Skeletal muscle tissue (tissue), 4 donors: Measurements from ENCODE around the gene DPYD. TPM values are rescaled to one million over a fixed set of nuclear protein-coding genes. Genes with fewer than 3 reads are reported as not detected.

ENCODE experiments used
- H3K27ac ChIP-seq: one replicate; pipeline ENCODE4 v1.7.0; 2013; ENCODE audit warnings: mild to moderate bottlenecking, low read depth, low read length, inconsistent platforms
- H3K27me3 ChIP-seq, 3 donors: one replicate each; pipeline ENCODE4 v1.7.0; 2013; ENCODE audit warnings: low read length in 3 of 3; ENCODE audit not compliant: control insufficient read depth in 3 of 3, insufficient read depth in 3 of 3
- H3K36me3 ChIP-seq, 3 donors: one replicate each; pipeline ENCODE4 v1.7.0; 2013; ENCODE audit warnings: low read length in 3 of 3; ENCODE audit not compliant: control insufficient read depth in 3 of 3, insufficient read depth in 3 of 3
- H3K4me1 ChIP-seq, 3 donors: one replicate each; pipeline ENCODE4 v1.7.0; 2013; ENCODE audit warnings: low read length in 3 of 3, mild to moderate bottlenecking in 3 of 3; ENCODE audit not compliant: control insufficient read depth in 3 of 3, insufficient read depth in 3 of 3
- H3K4me3 ChIP-seq, 3 donors: one replicate each; pipeline ENCODE4 v1.7.0; 2013; ENCODE audit warnings: low read length in 3 of 3
- H3K9ac ChIP-seq, 3 donors: one replicate each; pipeline ENCODE4 v1.7.0; 2013; ENCODE audit warnings: low read length in 3 of 3, mild to moderate bottlenecking in 3 of 3, moderate library complexity in 2 of 3, low read depth in 1 of 3
- H3K9me3 ChIP-seq, 3 donors: one replicate each; pipeline ENCODE4 v1.7.0; 2013; ENCODE audit warnings: low read length in 3 of 3; ENCODE audit not compliant: control insufficient read depth in 3 of 3
- total RNA-seq: library from RNA; depleted of rRNA; stranded (reverse); fragments of >200 nt; gene quantifications from one replicate; pipeline ENCODE4 v1.2.3, GENCODE V29; 2014
- donor health status: Osteomylitis.

The DPYD gene
- total RNA-seq, 1 donor from 2014 or later, result 18.8 TPM

DNA sequence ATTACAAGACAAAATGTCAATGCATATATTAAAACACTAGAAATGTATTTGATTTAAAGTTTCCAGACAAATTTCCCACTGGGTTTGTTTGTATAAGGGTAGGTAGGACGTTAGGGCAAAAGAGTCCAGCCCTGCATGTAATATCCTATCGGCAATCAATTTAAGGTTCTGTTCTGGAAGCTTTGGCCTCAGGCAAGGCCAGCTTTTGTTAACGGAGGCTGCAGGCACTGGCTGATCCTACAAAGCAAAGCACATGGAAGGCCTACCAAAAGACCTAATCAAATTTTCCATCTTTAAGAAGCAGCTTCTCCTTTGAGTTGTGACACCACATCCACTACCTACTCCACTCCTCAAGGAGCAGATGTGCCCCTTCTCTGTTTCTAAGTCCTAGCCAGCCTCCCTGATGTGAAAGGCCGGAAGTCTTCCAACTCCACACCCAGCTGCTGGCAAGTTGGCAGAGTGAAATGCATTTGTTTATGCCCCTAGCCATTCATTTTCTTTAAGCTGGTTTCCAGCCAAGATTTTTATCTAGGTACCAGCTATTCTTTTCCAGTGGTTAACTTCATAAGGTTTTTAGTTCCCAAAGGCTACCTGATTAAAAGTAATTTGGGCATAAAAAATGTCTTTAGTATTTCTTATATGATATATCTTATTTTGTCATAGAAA is 746.7 kb downstream of the DPYD start:
- no peaks in the 10 kb centered on the region for H3K4me1 ChIP-seq
- H3K27me3 ChIP-seq, result no peaks in the 10 kb centered on the region
- H3K36me3 ChIP-seq, result no peaks in the 10 kb centered on the region
- H3K4me3 ChIP-seq, result no peak overlapping the region
- H3K27ac ChIP-seq, result no peak overlapping the region
- no peak overlapping the region for H3K9ac ChIP-seq
- H3K9me3 ChIP-seq, result no peaks in the 10 kb centered on the region

DNA sequence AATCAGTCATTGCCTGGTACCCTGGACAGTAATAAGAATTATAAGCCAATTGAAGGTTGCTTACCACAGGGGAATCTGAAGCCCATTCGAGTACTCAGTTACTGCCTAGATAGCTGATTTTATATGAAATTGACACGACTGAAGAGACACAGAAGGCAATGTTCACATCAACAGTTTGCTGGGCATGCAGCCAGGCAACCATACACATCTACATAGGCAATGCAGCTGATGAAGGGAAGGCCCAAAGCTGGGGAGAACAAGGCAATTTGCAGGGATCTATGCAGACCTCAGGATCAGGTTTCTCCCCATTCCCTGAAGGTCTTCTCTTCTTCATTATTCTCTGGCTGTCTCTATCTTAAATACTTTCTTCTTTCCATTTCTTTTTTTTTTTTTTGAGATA is 750.5 kb downstream of the DPYD start:
- no peak overlapping the region for H3K9ac ChIP-seq
- no peak overlapping the region for H3K4me3 ChIP-seq
- no peaks in the 10 kb centered on the region for H3K9me3 ChIP-seq
- no peaks in the 10 kb centered on the region for H3K27me3 ChIP-seq
- H3K27ac ChIP-seq, result no peak overlapping the region
- H3K4me1 ChIP-seq, result no peaks in the 10 kb centered on the region
- H3K36me3 ChIP-seq, result no peaks in the 10 kb centered on the region

GRCh38 chr1:97168056-97168455 is 752.8 kb downstream of the DPYD start:
- Histone ChIP-seq H3K27ac (no peak overlapping the region), H3K9me3 (peaks cover 0 to 4% (median 0%) of the 10 kb centered on the region in 3 donors), H3K27me3 (no peaks in the 10 kb centered on the region), H3K4me3 (no peak overlapping the region), H3K9ac (no peak overlapping the region), H3K36me3 (peaks cover 0 to 3% (median 0%) of the 10 kb centered on the region in 3 donors), H3K4me1 (no peaks in the 10 kb centered on the region)

GRCh38 chr1:97167246-97167645 is 753.6 kb downstream of the DPYD start:
- Histone ChIP-seq H3K27ac (no peak overlapping the region), H3K4me1 (no peaks in the 10 kb centered on the region), H3K36me3 (peaks cover 0 to 3% (median 0%) of the 10 kb centered on the region in 3 donors), H3K27me3 (no peaks in the 10 kb centered on the region), H3K4me3 (no peak overlapping the region), H3K9ac (no peak overlapping the region), H3K9me3 (peaks cover 0 to 4% (median 0%) of the 10 kb centered on the region in 3 donors)

- H3K27me3 ChIP-seq, result no peaks in the 10 kb centered on the region
- peaks cover 0 to 4% (median 0%) of the 10 kb centered on the region in 3 donors for H3K9me3 ChIP-seq
- H3K9ac ChIP-seq, result no peak overlapping the region
- no peak overlapping the region for H3K4me3 ChIP-seq
- no peaks in the 10 kb centered on the region for H3K4me1 ChIP-seq
- H3K27ac ChIP-seq, result no peak overlapping the region
- H3K36me3 ChIP-seq, result peaks cover 0 to 3% (median 0%) of the 10 kb centered on the region in 3 donors
Measured at GRCh38 chr1:97166626-97167025, 754.2 kb downstream of the DPYD start.

DNA sequence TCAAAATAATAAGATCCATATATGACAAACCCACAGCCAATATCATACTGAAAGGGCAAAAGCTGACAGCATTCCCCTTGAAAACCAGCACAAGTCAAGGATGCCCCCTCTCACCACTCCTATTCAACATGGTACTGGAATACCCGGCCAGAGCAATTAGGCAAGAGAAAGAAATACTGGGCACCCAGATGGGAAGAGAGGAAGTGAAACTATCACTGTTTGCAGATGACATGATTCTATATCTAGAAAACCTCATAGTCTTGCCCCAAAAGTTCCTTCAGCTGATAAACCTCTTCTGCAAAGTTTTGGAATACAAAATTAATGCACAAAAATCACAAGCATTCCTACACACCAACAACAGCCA is 756.6 kb downstream of the DPYD start:
- Histone ChIP-seq H3K27me3 (no peaks in the 10 kb centered on the region), H3K4me3 (no peak overlapping the region), H3K36me3 (peaks cover 0 to 3% (median 0%) of the 10 kb centered on the region in 3 donors), H3K4me1 (peaks cover 0 to 2% (median 0%) of the 10 kb centered on the region in 3 donors), H3K9ac (no peak overlapping the region), H3K27ac (no peak overlapping the region), H3K9me3 (peaks cover 0 to 4% (median 0%) of the 10 kb centered on the region in 3 donors)

DNA sequence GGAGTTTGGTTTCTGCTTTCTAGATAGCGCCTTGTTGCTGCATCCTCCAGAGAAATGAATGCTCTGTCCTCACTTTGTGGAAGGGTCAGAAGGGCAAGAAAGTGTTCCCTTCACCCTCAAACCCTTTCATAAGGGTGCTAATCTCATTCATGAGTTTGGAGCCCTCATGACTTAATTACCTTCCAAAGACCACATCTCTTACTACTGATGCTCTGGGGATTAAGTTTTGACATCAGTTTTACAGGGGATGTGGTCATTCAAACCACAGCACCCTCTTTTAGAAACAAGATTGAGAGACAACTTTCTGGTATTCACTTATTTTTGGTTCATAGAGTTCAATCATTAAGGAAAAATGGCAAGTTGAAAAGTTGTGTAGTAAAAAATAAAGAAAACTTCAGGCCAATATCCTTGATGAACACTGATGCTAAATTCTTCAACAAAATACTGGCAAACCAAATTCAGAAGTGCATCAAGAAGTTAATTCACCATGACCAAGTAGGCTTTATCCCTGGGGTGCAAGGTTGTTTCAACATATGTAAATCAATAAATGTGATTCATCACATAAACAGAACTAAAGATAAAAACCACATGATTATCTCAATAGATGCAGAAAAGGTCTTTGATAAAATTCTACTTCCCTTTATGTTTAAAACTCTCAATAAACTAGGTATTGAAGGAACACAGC is 757.1 kb downstream of the DPYD start:
- H3K4me1 ChIP-seq, result peaks cover 0 to 2% (median 0%) of the 10 kb centered on the region in 3 donors
- H3K27ac ChIP-seq, result no peak overlapping the region
- H3K9me3 ChIP-seq, result peaks cover 0 to 4% (median 0%) of the 10 kb centered on the region in 3 donors
- no peaks in the 10 kb centered on the region for H3K27me3 ChIP-seq
- H3K36me3 ChIP-seq, result peaks cover 0 to 3% (median 0%) of the 10 kb centered on the region in 3 donors
- no peak overlapping the region for H3K9ac ChIP-seq
- no peak overlapping the region for H3K4me3 ChIP-seq

DNA sequence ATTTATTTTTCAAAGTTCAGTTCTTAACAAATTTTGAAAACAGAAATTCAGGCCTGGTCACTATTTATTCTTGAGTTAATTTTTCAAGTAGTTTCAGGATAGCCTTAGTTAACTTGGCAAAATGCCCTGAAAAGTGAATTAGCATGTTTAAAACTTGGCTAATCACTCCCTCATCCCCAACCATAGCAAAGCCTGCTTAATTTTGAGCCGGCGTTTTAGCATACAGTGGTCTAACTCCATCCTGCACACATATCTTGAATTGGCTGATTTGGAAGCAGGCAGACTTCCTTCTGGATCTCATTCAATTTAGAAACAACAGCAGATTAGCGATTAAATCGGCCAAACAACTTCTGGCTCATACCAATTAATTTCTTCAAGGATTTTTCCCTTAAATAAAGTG is 760.0 kb downstream of the DPYD start:
- Histone ChIP-seq H3K9ac (no peak overlapping the region), H3K36me3 (peaks cover 0 to 3% (median 0%) of the 10 kb centered on the region in 3 donors), H3K27ac (no peak overlapping the region), H3K9me3 (peaks cover 0 to 4% (median 0%) of the 10 kb centered on the region in 3 donors), H3K27me3 (no peaks in the 10 kb centered on the region), H3K4me3 (no peak overlapping the region), H3K4me1 (peaks cover 0 to 2% (median 0%) of the 10 kb centered on the region in 3 donors)

DNA sequence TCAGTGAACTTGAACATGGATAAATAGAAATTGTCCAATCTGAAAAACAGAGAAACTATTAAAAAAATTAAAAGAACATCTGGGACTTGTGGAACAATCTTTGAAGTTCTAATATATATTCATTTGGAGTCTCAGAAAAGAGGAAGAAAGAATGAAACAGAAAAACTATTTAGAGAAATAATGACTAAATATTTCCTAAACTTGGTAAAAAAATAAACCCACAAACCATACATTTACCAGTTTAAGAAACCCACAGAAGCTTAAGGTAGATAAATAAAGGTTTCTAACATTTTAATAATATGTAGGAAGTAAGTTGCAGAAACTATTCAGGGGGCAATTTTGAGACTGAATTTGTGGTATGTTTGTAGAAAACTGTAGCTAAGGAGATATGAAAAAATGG is 761.5 kb downstream of the DPYD start:
- Histone ChIP-seq H3K4me3 (no peak overlapping the region), H3K27me3 (no peaks in the 10 kb centered on the region), H3K4me1 (peaks cover 0 to 2% (median 0%) of the 10 kb centered on the region in 3 donors), H3K9ac (no peak overlapping the region), H3K36me3 (peaks cover 0 to 3% (median 0%) of the 10 kb centered on the region in 3 donors), H3K9me3 (peaks cover 0 to 4% (median 0%) of the 10 kb centered on the region in 3 donors), H3K27ac (no peak overlapping the region)

DNA sequence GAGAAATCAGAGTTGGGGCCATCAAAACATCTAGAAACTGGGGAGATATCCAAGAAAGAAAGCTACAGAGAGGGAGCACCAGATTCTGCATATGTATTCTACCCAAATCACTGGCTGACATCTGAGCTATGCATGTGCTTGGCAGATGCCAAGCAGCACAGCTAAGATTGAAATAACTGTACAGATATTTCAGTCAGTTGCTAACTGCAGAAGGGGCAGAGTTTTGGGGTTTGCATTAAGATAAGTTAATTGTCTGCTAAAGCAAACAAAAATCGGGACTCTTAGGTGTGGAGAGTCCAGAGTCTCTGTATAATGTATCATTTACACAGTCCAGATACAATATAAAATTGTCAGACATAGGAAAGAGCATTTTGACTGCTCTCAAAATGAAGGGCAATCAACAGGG is 762.1 kb downstream of the DPYD start:
- no peak overlapping the region for H3K9ac ChIP-seq
- peaks cover 0 to 2% (median 0%) of the 10 kb centered on the region in 3 donors for H3K4me1 ChIP-seq
- no peak overlapping the region for H3K27ac ChIP-seq
- no peak overlapping the region for H3K4me3 ChIP-seq
- H3K36me3 ChIP-seq, result peaks cover 0 to 3% (median 0%) of the 10 kb centered on the region in 3 donors
- H3K27me3 ChIP-seq, result no peaks in the 10 kb centered on the region
- H3K9me3 ChIP-seq, result peaks cover 0 to 4% (median 0%) of the 10 kb centered on the region in 3 donors
